SKM-1 (cell line): ENCODE results near the gene TPK1.
"Not testable (repeated sequence)": the region's sequence is repeated elsewhere in the genome, so short reads cannot be mapped to it uniquely, and the experiment has no call there.

ENCODE experiments used
- DNase-seq: peaks from one replicate; lab custom pipeline; 2025; ENCODE audit not compliant: unreplicated experiment; lab: John Stamatoyannopoulos, UW

The TPK1 gene

DNA sequence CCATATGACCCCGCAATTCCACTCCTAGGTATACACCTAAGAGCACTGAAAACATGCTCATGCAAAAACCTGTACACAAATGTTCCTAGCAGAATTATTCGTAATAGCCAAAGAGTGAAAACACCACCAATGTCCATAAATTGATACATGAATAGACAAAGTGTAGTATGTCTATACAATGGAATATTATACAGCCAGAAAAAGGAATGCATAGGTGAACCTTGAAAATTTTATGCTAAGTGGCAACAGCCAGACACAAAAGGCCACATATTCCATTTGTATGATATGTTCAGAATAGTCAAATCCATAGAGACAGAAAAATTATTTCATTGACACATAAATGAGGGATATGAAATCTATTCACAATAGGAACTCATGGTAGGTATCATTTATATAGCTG lies 351.4 kb downstream of the TPK1 start:
- DNase-seq, result no peak

DNA sequence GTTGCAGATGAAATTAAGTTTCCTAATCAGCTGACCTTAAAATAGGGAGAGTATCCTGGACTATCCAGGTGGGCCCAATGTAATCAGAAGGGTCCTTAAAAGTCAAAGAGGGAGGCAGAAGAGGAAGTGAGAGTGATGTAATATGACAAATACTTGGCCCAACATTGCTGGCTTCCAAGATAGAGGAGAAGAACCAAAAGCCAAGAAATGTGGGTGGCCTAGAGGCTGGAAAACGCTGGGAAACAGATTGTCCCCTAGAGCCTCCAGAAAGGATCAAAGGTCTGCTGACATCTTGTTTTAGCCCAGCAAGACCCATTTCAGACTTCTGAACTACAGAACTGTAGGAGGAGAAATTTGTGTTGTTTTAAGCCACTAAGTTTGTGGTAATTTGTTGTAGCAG lies 352.7 kb downstream of the TPK1 start:
- DNase-seq, result no peak

DNA sequence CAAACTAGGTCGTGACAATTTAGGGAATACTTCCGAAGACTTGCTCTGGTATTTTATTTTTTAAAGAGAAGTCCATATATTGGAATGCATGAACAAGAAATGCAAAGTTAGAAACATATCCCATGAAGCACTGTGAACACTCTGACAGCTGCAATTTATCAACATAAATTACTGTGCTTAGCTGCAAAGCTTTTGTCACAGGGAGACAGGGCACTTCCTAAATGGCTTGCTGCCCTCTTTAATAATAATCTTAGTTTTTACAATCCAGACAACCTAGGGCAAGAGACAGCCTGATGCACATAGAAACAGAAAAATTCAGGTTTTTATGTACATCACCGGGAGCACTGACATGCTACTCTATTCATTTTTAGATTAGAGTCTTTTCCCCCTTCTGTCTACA lies 354.0 kb downstream of the TPK1 start:
- DNase-seq, result no peak

DNA sequence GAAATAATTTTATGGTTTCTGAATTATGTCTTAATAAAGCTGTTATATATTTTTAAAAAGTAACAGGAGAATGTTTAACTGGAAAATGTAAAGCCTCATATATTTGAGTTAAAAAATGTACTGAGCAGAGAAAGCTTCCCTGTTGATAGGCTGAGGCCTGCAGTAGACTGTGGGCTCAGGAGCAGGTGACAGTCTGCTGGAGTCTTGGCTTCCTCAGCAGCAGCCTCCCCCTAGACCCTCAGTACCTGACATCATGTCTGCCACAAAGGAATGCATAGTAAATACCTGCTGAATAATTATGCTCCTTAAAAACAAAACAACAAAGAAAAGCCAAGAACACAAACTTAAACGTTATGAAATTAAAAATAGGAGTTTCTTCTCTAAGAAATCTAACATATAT lies 358.5 kb downstream of the TPK1 start:
- no peak for DNase-seq

DNA sequence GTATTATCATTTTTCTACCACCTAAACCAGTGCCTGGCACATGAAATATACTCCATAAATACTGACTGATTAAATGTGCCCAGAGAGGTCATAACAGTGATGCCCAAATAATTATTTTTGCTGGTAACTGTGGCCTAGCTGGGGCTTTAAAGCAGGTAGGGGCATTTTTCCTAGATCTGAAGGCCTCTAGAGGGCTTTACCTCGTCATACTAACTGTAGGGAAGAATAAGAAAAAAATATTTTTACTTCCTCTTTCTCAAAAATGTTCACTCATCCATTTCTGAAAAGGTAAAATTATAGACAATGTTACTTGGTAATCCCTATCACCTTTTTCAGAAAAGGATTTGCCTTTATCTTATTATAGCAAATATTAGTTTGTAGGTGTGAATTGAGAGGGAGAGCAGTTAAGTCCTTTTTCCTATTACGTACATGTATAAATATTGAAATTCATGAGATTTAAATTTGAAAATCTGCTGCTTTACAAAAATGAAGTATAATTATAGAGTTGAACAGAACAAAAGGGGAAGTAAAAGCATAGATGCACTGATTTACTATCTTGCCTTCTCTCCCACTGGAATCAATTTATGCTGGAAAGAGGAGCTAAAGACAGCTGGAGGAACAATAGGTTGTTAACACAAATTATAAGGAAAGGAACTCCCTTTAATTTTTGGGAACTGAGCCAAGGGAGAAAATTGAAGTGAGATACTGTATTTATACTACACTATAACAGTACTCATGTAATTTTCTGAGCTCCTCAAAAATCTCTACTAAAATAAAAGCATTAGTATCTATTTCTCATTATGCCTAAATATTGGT lies 360.8 kb downstream of the TPK1 start:
- no peak for DNase-seq

DNA sequence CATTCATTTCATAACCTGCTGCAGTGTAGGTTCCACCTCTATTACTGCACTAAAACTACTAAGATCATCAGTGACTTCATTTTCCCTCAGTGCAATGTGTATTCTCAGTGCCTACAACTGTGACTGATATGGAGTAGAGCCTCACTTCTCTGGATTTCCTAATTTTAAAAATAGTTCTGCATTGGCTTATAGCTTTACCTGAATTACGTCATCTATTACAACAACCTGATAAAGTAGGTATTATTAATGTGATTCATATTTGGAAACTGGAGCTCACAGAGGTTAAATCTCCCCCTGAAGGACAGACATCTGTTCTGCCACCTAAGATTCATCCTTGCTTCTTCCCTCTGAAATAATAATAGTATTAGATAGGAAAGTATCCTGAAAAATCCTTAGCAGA lies 361.5 kb downstream of the TPK1 start:
- no peak for DNase-seq

DNA sequence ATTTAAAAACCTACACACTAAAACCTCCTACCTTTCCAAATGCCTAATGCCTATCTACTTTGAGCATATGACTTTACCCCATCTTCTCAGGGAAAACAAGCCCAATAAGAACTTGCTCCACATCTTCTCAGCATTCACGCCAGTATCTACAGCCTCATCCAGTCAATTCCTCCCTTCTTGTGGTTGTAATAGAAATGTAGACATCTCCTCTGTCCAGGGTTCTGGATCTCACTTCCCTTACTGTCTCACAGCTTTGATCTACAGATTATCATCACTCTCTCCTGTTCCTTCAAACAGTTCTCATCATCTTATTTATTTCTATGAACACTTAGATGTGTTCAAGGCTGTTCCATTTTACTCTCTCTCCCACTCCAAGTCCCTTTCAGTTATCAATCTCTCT lies 361.9 kb downstream of the TPK1 start:
- no peak for DNase-seq

DNA sequence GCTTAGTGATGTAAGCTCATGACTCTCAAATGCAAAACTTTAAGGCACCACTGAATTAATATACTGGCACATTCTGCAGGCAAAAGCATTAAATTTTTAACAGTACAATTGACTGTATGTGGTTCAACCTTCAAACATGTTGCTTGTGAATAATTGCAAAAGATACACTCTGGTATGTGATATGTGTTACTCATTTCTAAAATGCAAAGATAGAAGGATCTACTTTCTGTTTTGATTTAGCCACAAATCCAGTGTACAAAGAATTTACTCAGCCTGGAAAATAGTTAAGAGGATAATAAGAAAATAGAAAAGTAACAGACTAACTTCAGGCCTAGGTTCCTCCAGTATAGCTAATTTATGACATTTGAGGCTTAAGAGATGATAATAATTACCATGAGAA lies 365.8 kb downstream of the TPK1 start:
- DNase-seq, result no peak

DNA sequence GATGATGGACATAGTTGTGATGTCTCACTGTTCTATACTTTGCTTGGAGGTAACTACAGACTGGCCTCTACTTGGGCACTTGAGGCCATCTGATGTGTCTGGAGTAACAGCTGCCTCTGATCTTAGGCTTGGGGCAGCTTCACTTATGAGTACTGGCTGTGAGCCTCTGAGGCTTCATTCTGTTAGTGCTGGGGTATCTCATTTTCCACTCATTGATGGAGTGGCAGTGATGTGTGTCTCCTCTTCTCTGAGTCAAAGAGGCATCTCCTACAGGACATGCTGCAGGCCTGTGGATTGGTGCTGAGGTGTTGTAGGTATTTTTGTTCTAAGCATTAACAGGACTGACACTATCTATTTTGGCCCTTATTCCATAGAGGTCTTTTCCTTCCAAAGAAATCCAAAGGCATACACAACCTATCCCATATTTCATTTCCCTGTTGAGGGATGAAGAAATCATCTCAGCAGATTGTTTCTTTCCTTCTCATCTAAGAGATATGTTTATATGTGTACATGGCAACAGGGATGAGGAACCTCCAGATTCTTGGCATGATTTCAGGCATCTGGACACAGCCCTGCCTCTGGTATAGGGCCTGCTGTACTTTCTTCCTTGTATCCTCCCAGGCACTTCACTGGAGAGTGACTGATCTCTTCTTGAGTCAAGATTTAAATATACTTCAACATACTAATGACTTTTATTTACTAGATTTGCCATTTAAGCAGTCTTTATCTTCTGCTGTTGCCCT lies 366.7 kb downstream of the TPK1 start:
- no peak for DNase-seq

DNA sequence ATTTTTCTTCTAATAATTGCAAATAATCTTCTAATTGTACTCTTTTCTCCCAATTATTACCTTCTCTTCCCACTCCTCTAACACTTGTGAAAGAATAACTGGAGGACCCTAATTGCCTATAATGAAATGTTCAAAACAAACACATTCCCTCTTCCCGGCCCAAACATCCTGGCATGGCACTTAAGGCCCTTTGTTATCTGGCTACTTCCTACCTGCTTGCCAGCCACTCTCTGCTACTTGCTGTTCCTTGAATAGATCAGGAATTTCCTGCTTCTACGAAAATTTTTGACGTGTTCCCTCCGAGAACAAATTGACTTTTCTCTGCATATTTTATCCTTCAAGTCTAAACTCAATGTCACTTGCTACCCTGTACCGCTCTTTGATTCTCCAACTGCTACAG lies 376.2 kb downstream of the TPK1 start:
- DNase-seq, result no peak

DNA sequence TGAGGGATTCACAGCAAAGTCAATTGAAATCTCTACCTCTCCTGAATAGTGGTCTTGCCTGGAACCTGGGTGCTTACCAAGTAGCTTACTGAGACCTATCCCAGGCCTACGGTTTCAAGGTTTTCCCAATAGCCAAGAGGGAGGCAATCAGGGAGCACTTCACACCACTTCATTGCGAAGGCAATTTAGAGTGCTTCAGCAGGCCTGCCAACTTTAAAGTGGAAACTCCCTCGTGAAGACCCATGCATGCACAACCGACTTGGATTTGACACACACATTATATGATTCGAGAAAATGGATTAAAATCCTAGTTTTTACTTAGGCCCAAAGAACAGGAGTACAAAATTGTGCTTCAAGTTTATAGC lies 380.8 kb downstream of the TPK1 start:
- DNase-seq, result no peak

DNA sequence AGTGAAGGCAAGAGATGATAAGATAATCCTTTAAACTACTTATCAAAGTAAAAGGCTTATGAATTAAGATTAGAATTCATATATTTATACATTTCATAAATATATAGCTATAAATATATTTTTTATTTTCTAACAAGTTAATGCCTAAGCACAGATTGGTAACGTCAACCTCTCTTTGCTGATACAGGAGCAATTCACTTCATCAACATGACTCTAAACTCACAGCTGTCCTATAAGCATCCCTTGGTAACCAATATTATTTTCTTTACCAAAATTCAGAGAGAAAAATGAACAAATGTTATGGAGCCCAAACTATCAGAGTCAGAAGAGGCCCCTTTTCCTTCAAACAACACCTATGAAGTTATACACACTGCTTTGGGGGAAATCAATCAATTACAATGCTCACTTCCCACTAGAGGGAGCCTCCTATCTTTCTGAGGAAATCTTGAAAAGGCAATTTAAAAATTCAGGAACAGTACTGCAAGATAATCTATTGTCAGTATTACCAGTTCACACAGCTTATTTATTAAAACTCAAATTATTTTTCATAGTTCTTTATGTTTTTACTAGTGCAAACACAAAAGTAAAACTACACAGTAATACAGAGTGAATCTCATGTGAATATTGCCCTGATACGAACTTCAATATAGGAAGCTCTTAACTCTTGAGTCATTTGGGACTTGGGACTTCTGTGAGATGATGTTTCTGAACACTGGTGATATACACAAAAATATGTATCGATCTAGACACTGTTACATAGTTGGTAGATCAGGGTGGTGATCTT lies 381.4 kb downstream of the TPK1 start:
- no peak for DNase-seq

DNA sequence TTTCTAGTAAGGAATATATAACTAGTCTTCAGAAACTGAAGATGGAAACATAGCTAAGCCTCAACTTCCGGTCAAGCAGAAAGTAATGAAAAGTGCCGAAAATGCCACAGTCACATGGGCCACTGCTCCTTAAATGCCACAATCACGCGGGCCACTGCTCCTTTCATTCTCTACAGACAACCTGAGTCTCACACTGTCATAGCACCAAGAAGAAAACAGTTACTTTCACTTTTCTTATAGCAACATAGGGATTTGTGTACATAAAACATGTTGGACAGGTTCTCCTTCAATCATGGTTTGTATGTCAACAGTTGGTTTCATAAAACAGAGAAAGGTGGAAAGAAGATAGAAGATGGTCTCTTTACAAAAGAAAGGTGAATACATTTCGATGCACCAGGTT lies 383.8 kb downstream of the TPK1 start:
- no peak for DNase-seq

DNA sequence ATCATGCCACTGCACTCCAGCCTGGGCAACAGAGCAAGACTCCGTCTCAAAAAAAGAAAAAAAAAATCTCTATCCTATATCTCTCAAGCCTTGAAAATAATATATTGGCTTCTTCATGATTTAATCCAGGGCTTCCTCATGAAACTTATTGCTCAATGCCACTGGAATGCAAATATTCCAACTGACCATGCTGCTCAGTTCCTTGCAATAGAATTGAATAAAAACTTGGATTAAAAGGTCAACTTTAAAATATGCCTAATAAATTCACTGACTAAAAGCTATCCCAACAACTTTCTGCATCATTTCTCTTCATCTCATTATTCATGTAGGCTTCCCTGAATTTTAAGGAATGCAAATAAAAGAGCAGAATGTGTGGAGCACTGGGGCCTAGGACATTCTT lies 390.3 kb downstream of the TPK1 start:
- no peak for DNase-seq

DNA sequence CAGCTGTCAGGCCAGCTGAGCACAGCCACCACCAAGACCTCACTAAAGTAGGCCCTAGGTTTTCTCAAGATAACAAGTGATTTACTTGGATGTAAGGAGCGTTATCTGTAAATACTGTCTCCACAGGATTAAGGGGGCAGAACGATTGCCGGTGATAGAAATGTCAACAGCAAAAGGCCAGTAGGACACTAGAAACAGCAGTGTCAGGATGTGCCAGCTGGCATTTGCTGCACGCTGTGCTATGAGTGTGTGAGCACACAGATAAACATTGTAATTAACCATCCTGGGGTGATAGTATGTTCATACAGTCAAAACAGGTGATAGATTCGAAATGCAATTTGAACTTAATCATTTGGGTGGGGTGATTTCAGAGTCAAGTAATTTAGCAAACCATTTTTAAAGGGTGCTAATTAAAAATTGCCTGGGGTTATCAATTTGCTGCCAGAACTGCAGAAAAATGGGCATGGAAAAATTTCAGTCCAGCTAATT lies 396.1 kb downstream of the TPK1 start:
- DNase-seq, result no peak

DNA sequence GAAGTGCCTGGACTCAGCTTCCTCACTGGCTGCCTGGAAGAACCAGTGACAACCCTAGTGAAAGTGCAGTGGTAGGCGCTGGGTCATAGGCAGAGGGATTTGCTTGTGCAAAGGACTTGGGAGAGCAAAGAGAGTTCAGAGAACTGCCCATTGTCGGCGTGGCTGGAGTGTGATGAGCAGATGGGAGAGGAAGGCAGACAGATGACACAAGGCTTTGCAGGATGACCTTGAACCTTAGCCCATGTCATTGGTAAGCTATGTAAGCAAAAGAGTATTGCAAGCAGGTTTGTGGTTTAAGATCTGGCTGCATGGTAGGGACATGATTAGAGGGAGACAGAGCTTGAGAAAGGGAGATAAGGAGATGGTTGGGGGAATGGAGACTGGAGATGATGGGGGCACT lies 397.1 kb downstream of the TPK1 start:
- DNase-seq, result no peak

DNA sequence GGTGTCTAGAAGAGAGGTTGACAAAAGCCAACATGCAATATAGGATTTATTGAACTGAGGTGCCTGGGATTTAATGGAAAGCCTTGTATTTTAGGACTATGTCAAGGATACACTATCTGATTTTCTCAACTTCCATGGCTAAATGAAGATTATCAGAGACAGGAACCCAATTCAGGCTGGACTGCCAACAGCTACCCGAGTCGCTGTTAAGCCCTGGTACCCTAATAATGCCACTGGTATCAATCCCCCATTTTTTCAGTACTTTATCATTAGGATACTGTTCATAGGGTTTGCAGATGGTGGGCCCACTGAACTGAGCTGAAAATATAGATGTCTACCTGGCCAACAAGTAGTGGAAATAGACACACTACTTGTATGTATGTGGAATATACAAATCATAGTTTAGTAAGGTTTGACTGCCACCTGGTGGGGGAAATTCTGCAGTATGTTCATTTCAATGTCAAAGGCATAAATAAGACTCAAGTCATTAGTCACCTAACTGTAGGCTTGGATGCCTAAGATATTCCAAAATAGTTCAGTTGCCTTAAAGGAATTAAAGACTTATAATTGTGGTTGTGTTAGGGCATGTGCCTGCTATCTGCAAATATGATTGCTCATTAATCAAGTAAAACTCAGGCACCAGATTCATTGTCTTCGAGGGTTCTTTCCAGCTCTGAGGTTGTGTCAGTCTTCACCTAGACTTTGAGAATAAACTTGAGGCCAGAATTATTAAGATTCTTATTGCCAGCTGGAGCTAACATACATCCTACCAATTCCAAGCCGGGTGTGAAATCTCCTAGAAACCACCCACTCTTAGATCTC lies 398.3 kb downstream of the TPK1 start:
- peak; percentile 30 for DNase-seq

DNA sequence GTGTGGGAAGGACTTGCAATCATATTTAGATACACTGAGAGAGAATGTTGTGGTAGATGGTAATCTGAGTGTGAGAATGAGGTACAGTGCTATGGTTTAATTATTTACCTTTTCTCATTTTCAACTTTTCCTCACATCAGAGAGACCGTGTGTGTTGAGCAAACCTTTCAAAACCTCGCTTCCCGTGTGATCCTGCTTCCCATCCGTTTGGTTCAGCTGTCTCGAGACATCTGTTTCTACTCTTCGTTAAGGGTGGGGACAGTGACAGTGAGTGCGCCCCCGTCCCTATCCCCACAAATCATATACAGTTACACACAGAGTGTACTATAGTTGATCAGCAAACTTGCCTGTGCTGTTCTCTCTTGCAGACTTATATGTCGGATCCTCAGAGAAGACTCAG lies 399.4 kb downstream of the TPK1 start:
- no peak for DNase-seq

DNA sequence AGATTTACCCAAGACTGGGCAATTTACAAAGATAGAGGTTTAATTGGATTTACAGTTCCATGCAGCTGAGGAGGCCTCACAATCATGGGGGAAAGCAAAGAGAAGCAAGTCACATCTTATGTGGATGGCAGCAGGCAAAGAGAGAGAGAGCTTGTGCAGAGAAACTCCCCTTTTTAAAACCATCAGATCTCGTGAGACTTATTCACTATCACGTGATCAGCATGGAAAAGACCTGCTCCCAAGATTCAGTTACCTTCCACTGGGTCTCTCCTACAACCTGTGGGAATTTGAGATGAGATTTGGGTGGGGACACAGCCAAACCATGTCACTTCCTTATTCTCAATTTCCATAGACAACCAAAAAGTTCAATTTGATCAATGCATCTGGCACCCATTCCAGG lies 407.4 kb downstream of the TPK1 start:
- no peak for DNase-seq

DNA sequence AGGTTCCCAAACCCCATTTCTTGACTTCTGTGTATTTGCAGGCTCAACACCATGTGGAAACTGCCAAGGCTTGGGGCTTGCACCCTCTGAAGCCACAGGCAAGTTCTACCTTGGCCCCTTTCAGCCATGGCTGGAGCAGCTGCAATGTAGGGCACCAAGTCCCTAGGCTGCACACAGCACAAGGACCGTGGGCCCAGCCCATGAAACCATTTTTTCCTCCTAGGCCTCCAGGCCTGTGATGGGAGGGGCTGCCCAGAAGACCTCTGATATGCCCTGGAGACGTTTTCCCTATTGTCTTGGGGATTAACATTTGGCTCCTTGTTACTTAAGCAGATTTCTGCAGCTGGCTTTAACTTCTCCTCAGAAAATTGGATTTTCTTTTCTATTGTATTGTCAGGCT lies 408.3 kb downstream of the TPK1 start:
- DNase-seq, result not testable (repeated sequence)

DNA sequence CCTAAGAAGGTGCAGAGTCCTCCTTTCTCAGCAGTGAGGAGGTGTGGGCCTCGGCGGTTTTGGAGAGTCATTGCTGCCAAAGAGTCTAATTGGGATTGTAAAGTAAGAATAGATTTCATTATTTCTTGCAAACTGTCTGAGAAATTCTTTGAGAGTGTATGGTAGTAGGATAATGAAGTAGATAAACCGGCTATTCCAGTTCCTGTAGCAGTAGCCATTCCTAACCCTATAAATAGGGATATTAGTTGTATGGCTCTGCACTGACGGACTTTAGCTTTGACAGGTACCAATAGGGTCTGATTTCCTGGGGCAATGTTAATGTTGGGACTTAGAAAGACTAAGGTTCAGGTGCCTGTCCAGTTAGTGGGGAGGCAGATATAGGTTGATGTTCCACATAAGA lies 416.9 kb downstream of the TPK1 start:
- DNase-seq, result not testable (repeated sequence)
